Astrocyte (in vitro differentiated cells and primary cell): ENCODE data around the gene ZNF609. TPM values are rescaled to one million over a fixed set of nuclear protein-coding genes. Genes with fewer than 3 reads are reported as not detected.
A peak's percentile ranks its signal among the peaks of the same experiment; 100 is the strongest.

Experiments
- DNase-seq: peaks from one replicate; pipeline ENCODE4 v3.0.0-alpha.2; 2010; ENCODE audit warnings: low read depth
- FAIRE-seq: peaks from 2 replicates; lab custom pipeline; 2011; peaks lifted over from hg19 to GRCh38; lab: Jason Lieb, UNC
- H2AFZ ChIP-seq: 2 replicates; pipeline ENCODE4 v1.6.0; 2012; ENCODE audit warnings: low read depth, low read length, inconsistent platforms
- H3K27ac ChIP-seq: 2 replicates; pipeline ENCODE4 v1.5.1; 2011; ENCODE audit warnings: low read depth, low read length, inconsistent platforms
- H3K27me3 ChIP-seq: 2 replicates; pipeline ENCODE4 v1.6.0; 2011; ENCODE audit warnings: low read length, inconsistent platforms; ENCODE audit not compliant: insufficient read depth
- H3K36me3 ChIP-seq: 2 replicates; pipeline ENCODE4 v1.5.1; 2011; ENCODE audit warnings: low read length, inconsistent platforms; ENCODE audit not compliant: insufficient read depth
- H3K4me1 ChIP-seq: 2 replicates; pipeline ENCODE4 v1.5.1; 2011; ENCODE audit warnings: low read length, inconsistent platforms; ENCODE audit not compliant: insufficient read depth
- H3K4me2 ChIP-seq: 2 replicates; pipeline ENCODE4 v1.6.0; 2012; ENCODE audit warnings: low read length, inconsistent platforms
- H3K4me3 ChIP-seq: 2 replicates; pipeline ENCODE4 v1.5.1; 2011; ENCODE audit warnings: low read depth, mild to moderate bottlenecking, low read length, inconsistent platforms; ENCODE audit not compliant: insufficient read depth
- H3K79me2 ChIP-seq: 2 replicates; pipeline ENCODE4 v1.6.0; 2012; ENCODE audit warnings: mild to moderate bottlenecking, low read length, inconsistent platforms; ENCODE audit not compliant: insufficient read depth
- H3K9ac ChIP-seq: 2 replicates; pipeline ENCODE4 v1.6.0; 2012; ENCODE audit warnings: mild to moderate bottlenecking, low read length, inconsistent platforms
- H3K9me3 ChIP-seq: 2 replicates; pipeline ENCODE4 v1.5.1; 2012; ENCODE audit warnings: low read depth, mild to moderate bottlenecking, low read length, inconsistent platforms; ENCODE audit not compliant: insufficient read depth
- H4K20me1 ChIP-seq: 2 replicates; pipeline ENCODE4 v1.6.0; 2012; ENCODE audit warnings: low read length, inconsistent platforms; ENCODE audit not compliant: insufficient read depth
- H3K27ac Mint-ChIP-seq: one replicate; pipeline ENCODE4 v1.8.0; 2021; ENCODE audit warnings: mild to moderate bottlenecking, mixed read lengths; ENCODE audit not compliant: unreplicated experiment
- H3K27me3 Mint-ChIP-seq: one replicate; pipeline ENCODE4 v1.8.0; 2021; ENCODE audit warnings: low read depth, mixed read lengths; ENCODE audit not compliant: unreplicated experiment
- H3K36me3 Mint-ChIP-seq: one replicate; pipeline ENCODE4 v1.8.0; 2021; ENCODE audit warnings: low read depth, mixed read lengths; ENCODE audit not compliant: unreplicated experiment
- H3K4me1 Mint-ChIP-seq: one replicate; pipeline ENCODE4 v1.8.0; 2021; ENCODE audit warnings: low read depth, mixed read lengths; ENCODE audit not compliant: unreplicated experiment
- H3K4me3 Mint-ChIP-seq: one replicate; pipeline ENCODE4 v1.8.0; 2021; ENCODE audit warnings: mild to moderate bottlenecking, moderate library complexity, mixed read lengths; ENCODE audit not compliant: unreplicated experiment
- H3K9me3 Mint-ChIP-seq: one replicate; pipeline ENCODE4 v1.8.0; 2021; ENCODE audit warnings: mild to moderate bottlenecking, mixed read lengths; ENCODE audit not compliant: unreplicated experiment
- CTCF ChIP-seq: IDR thresholded peaks from 2 replicates; pipeline ENCODE4 v1.5.1; 2011; ENCODE audit warnings: low read depth, mild to moderate bottlenecking, inconsistent platforms, low read length, moderate library complexity; ENCODE audit not compliant: insufficient read depth
- EZH2 ChIP-seq: IDR thresholded peaks from 2 replicates; pipeline ENCODE4 v1.6.1; 2012; ENCODE audit warnings: mild to moderate bottlenecking, low read length, inconsistent platforms; ENCODE audit not compliant: insufficient read depth
- total RNA-seq: library from RNA; stranded (reverse); gene quantifications from 2 replicates; pipeline ENCODE4 v1.2.1, GENCODE V29; 2021

ZNF609 gene
- total RNA-seq, 1 donor from 2014 or later = 38.5 TPM

GRCh38 chr15:64651601-64652191, 191.3 kb downstream of the ZNF609 start:
- H3K79me2 ChIP-seq = peaks cover 22% of the 10 kb centered on the region
- Mint-ChIP-seq H3K36me3 (peaks cover 5% of the 10 kb centered on the region), H3K4me3 (no peak overlapping the region), H3K4me1 (peaks cover 6% of the 10 kb centered on the region), H3K9me3 (no peaks in the 10 kb centered on the region), H3K27ac (peak overlapping the region; percentile 64), H3K27me3 (no peaks in the 10 kb centered on the region)
- FAIRE-seq (no peak), DNase-seq (no peak)
- H3K4me2 ChIP-seq = no peak overlapping the region
- no peak overlapping the region for H3K27ac ChIP-seq
- H3K36me3 ChIP-seq = no peaks in the 10 kb centered on the region
- H3K4me3 ChIP-seq = no peak overlapping the region
- H3K27me3 ChIP-seq = no peaks in the 10 kb centered on the region
- H4K20me1 ChIP-seq = peaks cover 49% of the 10 kb centered on the region
- H3K9ac ChIP-seq = no peak overlapping the region
- TF ChIP-seq EZH2 = no peak
- TF ChIP-seq CTCF = no peak
- no peaks in the 10 kb centered on the region for H3K9me3 ChIP-seq
- no peaks in the 10 kb centered on the region for H3K4me1 ChIP-seq
- no peak overlapping the region for H2AFZ ChIP-seq

- TF ChIP-seq EZH2 (no peak), CTCF (peak; percentile 13)
- H3K36me3 ChIP-seq = no peaks in the 10 kb centered on the region
- H4K20me1 ChIP-seq = peaks cover 34% of the 10 kb centered on the region
- Mint-ChIP-seq H3K36me3 (peaks cover 8% of the 10 kb centered on the region), H3K4me1 (peaks cover 6% of the 10 kb centered on the region), H3K9me3 (no peaks in the 10 kb centered on the region), H3K27me3 (no peaks in the 10 kb centered on the region), H3K4me3 (no peak overlapping the region), H3K27ac (no peak overlapping the region)
- H3K27me3 ChIP-seq = no peaks in the 10 kb centered on the region
- no peak overlapping the region for H3K27ac ChIP-seq
- H3K4me2 ChIP-seq = no peak overlapping the region
- no peak overlapping the region for H2AFZ ChIP-seq
- peaks cover 17% of the 10 kb centered on the region for H3K79me2 ChIP-seq
- DNase-seq = no peak
- no peaks in the 10 kb centered on the region for H3K4me1 ChIP-seq
- H3K4me3 ChIP-seq = no peak overlapping the region
- no peaks in the 10 kb centered on the region for H3K9me3 ChIP-seq
- no peak overlapping the region for H3K9ac ChIP-seq
- FAIRE-seq = no peak
Observed at GRCh38 chr15:64653757-64654156, 193.4 kb downstream of the ZNF609 start.

GRCh38 chr15:64656508-64656907, 196.1 kb downstream of the ZNF609 start:
- peaks cover 22% of the 10 kb centered on the region for H4K20me1 ChIP-seq
- no peak overlapping the region for H3K9ac ChIP-seq
- H3K4me1 ChIP-seq = no peaks in the 10 kb centered on the region
- H3K27ac ChIP-seq = no peak overlapping the region
- no peak for DNase-seq
- Mint-ChIP-seq H3K27me3 (no peaks in the 10 kb centered on the region), H3K36me3 (peaks cover 8% of the 10 kb centered on the region), H3K4me1 (peaks cover 4% of the 10 kb centered on the region), H3K27ac (no peak overlapping the region), H3K9me3 (no peaks in the 10 kb centered on the region), H3K4me3 (no peak overlapping the region)
- no peak overlapping the region for H3K4me2 ChIP-seq
- peaks cover 23% of the 10 kb centered on the region for H3K79me2 ChIP-seq
- H2AFZ ChIP-seq = no peak overlapping the region
- no peaks in the 10 kb centered on the region for H3K9me3 ChIP-seq
- TF ChIP-seq CTCF = no peak
- TF ChIP-seq EZH2 = no peak
- no peak overlapping the region for H3K4me3 ChIP-seq
- FAIRE-seq = no peak
- no peaks in the 10 kb centered on the region for H3K27me3 ChIP-seq
- H3K36me3 ChIP-seq = no peaks in the 10 kb centered on the region
